ENCODE measurements around the gene SMIM29.
"Not testable (repeated sequence)": the region's sequence is repeated elsewhere in the genome, so short reads cannot be mapped to it uniquely, and the experiment has no call there.

SMIM29 gene

DNA sequence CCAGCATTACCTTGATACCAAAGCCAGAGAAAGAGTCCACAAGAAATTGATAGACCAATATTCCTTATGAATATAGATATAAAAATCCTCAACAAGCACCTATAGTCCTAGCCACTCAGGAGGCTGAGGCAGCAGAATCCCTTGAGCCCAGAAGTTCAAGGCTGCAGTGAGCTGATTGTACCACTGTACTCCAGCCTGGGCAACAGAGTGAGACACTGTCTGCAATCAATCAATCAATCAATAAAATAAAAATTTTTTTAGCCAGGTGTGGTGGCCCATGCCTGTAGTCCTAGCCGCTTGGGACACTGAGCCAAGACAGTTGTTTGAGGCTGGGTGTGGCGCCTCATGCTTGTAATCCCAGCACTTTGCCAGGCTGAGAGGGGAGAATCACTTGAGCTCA lies 18.9 kb upstream of the SMIM29 start:
- no peak for DNase-seq

DNA sequence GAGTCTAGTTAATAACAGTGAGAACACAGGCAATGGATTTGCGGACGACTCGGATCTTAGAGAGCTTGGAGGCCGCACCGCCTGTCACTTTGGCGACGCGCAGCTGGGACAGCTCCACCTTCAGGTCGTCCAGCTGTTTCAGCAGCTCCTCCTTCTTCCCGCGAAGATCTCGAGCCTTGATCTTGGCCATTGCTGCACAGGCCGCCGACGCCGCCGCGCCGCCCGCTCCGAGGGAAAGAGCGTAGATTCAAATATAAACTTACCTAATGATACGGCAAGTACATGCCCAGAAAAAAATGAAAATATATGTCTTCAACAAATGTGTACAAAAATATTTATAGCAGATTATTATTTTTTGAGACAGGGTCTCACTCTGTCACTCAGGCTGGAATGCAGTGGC lies 14.7 kb upstream of the SMIM29 start:
- not testable (repeated sequence) for DNase-seq

DNA sequence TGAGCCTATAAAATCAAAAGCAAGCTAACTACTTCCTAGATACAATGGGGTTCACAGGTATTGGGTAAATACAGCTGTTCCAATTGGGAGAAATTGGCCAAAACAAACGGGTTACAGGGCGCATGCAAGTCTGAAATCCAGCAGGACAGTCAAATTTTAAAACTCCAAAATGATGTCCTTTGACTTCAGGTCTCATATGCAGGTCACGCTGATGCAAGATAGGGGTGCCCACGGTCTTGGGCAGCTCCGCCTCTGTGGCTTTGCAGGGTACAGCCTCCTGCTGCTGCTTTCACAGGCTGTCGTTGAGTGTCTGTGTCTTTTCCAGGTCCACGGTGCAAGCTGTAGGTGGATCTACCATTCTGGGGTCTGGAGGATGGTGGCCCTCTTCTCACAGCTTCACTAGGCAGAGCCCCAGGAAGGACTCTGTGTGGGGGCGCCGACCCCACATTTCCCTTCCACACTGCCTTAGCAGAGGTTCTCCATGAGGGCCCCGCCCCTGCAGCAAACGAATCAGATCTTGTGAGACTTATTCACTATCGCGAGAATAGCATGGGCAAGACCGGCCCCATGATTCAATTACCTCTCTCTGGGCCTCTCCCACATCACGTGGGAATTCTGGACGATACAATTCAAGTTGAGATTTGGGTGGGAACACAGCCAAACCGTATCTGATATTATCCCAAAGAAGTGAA lies 11.9 kb upstream of the SMIM29 start:
- DNase-seq: no peak

DNA sequence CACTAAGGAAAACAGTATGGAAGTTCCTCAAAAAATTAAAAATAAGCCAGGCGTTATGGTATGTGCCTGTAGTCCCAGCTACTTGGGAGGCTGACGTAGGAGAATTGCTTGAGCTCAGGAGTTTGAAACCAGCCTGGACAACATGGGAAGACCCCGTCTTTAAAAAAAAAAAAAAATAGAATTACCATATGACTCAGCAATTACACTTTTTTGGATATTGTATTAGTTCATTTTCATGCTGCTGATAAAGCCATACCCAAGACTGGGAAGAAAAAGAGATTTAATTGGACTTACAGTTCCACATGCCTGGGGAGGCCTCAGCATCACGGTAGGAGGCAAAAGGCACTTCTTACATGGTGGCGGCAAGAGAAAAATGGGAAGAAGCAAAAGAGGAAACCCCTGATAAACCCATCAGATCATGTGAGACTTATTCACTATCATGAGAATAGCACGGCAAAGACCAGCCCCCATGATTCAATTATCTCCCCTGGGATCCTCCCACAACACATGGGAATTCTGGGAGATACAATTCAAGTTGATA lies 10.8 kb upstream of the SMIM29 start:
- DNase-seq: no peak

DNA sequence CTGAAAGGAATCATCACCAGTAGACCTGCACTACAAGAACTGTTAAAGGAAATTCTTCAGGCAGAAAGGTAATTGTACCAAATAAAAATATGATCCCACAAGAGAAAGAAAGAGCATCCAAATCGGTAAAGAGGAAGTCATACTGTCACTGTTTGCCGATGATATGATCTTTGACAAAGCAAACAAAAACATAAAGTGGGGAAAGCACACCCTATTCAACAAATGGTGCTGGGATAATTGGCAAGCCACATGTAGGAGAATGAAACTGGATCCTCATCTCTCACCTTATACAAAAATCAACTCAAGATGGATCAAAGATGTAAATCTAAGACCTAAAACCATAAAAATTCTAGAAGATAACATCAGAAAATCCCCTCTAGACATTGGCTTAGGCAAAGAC lies 3.6 kb upstream of the SMIM29 start:
- DNase-seq: not testable (repeated sequence)

DNA sequence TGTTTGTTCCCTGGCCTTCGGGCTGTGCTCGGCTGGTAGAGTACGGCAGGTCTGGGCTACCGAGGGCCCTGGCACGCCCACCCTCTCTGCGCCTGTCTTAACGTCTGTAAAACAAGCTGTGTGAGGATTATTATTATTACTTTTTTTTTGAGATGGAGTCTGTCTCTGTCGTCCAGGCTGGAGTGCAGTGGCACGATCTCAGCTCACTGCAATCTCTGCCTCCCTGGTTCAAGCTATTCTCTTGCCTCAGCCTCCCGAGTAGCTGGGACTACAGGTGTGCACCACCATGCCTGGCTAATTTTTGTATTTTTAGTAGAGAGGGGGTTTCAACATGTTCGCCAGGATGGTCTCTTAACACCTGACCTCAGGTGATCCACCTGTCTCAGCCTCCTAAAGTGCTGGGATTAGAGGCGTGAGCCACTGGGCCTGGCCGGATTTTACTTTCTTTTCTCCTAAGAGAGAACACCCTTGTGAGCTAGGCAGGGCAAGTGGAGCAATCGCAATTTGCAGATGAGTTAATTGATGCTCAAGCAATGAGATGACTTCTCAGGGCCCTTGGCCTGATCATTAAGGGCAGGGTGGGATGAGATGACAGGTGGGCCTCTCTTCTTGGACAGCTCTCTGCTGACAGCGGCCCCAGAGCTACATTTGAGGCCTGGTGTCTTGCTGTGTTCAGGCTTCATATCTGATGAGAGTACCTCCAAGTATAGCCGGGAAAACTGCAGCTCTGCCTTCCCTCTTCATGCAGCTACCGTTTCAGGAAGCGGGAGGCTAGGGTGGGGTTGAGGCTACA lies 859 bp upstream of the SMIM29 start:
- no peak for DNase-seq

DNA sequence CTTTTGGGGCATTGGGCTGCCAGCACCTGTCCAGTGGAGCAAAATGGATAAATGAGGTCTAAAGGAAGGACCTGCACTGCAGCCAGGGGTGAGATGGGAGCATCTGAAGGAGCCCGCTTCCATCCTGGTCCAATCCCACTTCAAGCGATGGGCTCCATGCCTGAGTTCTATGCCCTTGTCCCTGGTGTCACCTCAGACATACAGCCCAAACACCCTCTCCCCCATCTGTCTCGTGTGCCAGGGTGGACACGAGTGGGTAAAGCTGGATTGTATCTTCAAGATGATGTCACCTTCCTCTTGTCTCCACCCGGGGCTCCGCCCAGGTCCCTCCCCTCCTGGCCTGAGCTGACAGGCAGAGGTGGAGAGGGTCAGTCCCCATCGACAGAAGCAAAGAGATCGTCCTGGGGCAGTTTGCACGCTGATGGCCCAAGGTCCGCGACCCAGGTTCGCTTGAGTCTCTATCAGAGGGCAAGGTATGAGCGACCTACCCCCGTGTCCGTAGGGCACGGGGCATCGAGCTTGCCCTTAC lies 544 bp downstream of the SMIM29 start:
- DNase-seq: no peak

DNA sequence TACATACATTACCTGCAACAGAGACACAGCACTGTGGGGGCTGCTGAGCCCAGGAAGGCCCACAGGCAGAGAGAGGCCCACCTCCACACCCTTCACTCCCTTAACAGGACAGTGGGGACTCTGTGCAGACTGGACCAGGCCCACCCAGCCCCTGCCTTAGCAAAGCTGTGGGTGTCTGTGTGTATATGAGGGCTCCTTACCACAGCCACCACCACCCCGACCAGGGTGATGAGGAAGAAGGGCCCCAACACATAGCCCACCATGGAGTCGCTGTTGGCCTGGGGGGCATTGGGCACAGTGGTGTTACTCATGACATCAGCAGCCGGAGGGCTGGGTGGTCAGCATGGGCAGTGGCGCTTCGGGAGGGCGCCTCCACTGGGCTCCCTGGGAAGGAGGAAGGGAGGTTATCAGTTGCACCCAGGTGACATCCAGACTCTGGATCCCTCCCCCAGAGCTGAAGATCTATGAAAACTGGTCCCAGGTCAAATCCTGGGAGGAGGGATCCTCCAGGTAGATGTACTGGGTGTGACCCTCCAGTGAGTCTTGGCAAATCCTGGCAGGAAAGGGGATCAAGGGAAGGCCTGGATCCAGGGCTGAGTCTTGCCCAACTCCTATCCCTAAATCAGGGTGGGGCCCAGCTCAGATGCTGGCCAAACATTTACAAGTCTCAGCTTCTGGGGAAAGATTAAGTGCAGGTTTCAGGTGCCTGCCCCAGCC lies 1.2 kb downstream of the SMIM29 start:
- no peak for DNase-seq

DNA sequence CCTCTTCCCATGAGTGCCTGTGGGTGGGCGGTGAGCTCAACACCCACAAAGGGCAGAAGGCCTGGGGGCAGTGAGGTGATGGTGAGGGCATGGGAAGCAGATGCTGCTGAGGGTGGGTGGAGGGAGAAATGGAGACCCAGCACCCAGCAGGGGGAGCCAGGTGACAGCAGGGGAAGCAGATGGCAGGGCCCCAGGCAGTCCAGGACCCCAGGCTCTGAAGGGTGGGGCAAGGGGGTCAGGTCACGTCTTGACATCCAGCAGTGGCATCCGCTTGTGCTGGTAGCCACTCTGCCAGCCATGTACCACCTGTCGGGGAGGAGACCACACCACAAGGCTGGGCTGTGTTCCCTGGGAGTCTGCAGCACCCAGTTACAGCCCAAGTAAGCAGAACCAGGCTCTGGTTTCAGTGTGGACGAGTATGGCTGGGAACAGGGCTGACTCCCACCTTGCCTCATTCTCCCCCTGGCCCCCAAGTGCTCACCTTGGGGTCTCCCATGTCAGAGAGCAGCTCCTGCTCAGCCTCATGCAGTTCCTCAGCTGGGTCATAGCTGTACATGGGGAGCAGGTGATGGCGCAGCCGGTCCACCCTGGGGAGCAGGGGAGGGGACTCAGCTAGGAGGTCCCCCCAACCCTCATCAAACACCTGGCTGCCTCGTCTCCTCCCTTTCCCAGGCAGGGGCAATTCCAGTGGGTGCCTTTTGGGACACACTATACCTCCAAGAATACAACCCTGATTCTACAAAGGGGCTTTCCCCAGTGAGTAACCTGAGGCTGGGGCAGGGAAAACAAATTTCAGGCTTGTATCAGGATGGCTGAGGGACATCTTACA lies 2.0 kb downstream of the SMIM29 start:
- peak; percentile 89 for DNase-seq

DNA sequence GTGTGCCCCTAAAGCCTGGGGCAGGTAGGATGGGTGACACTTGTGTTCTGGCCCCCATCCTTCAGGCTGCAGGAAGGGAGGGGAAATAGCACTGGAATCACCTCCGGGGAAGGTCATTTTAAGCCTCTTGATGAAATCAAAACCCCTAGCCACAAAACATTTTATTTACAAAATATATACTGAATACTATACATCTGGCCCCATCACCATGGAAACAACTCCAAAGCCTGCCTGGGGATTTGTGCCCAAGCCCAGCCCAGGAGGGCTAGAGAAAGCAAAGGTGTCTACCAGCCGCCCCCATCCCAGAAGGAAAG lies 2.6 kb downstream of the SMIM29 start:
- DNase-seq: no peak

DNA sequence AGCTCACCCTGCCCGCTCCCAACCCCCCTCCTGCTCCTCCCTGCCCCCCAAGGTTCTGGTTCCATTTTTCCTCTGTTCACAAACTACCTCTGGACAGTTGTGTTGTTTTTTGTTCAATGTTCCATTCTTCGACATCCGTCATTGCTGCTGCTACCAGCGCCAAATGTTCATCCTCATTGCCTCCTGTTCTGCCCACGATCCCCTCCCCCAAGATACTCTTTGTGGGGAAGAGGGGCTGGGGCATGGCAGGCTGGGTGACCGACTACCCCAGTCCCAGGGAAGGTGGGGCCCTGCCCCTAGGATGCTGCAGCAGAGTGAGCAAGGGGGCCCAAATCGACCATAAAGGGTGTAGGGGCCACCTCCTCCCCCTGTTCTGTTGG lies 3.1 kb downstream of the SMIM29 start:
- not testable (repeated sequence) for DNase-seq

DNA sequence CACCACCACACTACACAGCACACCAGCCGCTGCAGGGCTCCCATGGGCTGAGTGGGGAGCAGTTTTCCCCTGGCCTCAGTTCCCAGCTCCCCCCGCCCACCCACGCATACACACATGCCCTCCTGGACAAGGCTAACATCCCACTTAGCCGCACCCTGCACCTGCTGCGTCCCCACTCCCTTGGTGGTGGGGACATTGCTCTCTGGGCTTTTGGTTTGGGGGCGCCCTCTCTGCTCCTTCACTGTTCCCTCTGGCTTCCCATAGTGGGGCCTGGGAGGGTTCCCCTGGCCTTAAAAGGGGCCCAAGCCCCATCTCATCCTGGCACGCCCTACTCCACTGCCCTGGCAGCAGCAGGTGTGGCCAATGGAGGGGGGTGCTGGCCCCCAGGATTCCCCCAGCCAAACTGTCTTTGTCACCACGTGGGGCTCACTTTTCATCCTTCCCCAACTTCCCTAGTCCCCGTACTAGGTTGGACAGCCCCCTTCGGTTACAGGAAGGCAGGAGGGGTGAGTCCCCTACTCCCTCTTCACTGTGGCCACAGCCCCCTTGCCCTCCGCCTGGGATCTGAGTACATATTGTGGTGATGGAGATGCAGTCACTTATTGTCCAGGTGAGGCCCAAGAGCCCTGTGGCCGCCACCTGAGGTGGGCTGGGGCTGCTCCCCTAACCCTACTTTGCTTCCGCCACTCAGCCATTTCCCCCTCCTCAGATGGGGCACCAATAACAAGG lies 3.6 kb downstream of the SMIM29 start:
- DNase-seq: not testable (repeated sequence)

DNA sequence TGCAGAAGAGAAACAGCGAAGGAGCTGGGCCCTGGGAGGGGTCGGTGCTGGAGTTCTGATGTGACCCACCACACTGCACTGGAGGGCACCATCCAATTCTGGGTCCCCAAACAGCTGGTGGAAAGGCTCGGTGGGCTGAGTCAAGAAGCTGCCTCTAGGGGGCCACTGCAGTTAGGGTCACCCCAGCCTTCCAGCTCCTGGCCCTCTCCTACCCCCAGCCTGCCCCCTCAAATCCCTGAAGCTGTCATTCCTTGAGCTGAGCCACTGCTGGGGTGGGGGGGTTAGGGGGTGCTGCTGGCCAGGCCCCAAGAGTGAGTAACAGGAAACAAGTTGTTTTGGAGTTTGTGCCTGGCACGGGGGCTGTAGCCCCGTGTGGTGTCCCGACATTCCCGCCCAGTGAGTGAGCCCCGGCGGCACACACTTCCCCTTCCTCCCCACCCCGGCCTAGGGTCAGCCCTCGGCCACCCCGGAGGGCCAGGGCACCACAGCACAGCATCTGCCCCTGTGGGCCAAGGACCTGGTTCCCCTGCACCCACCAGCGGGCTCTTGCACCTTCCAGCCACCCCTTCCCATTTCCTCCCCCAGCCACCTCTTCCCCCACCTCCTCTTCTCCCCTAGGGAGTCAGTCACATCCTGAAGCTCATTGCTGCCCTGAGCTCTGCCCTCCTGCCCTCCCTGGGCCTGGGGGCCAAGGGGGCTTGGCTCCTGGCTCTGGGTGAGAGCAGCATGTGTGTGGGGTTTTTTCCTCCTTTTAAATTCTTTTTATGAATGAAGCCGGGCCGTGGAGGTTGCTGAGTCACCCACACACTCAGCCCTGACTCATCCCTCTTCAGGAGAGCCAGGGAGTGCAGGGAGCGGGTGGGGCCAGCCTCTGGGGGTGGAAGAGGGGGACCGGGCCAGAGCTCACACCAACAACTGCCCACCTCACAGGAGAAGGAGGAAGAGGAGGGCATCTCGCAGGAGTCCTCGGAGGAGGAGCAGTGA lies 4.6 kb downstream of the SMIM29 start:
- DNase-seq: peak; percentile 28

DNA sequence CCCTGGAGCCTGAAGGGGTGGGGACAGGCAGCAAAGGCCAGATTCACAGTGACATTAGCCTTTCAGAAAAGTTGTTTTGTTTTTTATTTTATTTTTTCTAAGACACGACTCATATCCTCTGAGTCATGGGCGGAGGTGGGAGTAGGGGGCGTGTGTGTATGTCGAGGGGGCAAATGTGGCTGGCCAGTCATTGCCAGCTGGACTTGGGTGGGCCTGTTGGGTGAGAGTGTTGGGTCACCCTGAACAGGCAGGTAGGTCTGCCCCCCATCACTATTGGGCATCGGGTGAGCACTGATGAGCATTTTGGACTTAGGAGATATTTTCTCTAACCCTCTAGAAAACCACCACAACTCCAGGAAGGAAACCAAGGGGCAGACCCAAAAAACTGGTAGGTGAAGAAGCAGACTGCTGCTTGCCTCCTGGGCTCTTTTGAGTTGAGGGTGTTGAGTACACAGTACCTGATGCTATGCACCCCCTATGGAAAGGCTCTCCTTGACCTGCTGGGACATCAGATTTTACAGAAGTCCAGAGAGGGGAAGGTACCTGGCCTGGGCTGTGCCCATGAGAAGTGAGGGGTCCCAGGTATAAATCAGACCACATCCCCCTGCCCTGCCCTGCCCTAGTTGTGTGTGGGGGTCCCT lies 5.6 kb downstream of the SMIM29 start:
- DNase-seq: no peak

DNA sequence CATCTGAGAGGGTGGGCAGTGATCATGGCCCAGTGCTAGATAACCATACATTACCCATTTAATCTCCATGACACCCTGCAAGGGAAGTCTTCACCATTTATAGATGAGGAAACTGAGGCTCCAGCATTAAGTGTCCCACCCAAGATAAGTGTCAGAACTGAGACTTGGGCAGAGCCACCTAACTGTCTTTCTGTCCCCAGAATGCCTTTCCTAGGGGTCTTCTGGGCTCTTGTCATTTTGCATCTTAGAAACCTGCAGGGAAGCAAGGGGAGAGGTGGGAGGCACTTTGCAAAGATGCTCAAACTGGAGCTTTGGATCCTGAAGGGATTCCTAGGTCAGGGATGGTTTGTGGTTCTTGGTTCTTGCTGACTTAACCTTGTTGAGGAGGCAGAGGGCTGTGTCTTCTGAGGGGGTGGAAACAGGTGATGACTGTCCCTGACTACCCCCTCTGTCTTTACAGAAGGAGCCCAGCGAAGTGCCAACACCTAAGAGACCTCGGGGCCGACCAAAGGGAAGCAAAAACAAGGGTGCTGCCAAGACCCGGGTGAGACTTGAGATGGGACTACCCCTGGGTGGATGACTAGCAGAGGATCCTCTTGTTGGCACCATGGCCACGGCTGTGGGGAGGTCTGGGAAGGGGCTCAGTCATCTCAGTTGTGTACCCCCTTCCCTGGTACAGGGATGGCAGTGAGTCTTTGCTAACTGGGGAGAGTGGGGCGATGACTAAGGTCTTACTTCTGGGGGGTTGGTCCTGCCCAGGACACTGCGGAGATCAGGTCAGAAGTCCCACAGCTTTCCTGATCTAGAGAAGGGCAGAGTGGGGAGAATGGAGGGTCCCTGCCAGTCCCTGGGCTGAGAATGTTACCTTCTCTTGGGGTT lies 6.3 kb downstream of the SMIM29 start:
- no peak for DNase-seq

DNA sequence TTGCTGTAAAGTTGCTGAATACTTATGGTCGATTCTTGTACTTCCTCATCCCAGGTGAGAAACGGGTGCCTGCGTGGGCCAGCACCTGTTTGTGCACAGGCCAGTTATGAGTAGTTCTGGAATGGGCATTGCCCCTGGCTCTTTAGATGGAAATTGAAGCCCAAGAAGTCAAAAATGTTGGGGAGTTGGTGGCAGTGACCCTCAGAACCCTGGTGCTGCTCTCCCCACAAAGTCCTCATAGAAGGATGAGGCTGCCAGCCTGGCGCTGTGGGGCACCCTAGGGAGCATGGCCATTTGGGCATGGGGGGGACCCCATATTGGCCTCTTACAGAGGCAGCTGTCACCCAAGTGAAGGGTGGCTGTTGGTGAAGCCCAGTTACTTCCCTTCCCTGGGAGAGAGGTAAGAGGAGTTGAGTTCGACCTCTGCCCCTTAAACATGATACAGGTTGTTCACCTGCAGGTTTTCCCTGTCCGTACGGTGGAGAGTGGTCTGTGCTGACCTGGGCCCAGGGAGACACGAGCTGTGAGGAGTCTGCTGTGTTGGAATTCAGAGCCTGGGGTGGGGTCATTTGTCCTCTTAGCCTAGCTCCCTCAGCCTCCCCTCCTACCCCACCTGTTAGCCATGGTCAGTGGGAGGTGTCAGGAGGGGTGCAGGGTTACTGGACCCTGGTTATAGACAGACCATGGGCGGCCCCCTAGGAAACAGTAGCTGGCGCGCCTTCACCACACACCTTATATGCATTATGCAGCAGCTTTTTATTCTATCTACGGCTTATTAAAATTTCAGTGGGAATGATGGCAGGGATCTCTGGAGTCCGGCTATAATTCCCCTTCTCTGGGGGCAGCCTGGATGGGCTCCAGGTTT lies 7.2 kb downstream of the SMIM29 start:
- DNase-seq: no peak

DNA sequence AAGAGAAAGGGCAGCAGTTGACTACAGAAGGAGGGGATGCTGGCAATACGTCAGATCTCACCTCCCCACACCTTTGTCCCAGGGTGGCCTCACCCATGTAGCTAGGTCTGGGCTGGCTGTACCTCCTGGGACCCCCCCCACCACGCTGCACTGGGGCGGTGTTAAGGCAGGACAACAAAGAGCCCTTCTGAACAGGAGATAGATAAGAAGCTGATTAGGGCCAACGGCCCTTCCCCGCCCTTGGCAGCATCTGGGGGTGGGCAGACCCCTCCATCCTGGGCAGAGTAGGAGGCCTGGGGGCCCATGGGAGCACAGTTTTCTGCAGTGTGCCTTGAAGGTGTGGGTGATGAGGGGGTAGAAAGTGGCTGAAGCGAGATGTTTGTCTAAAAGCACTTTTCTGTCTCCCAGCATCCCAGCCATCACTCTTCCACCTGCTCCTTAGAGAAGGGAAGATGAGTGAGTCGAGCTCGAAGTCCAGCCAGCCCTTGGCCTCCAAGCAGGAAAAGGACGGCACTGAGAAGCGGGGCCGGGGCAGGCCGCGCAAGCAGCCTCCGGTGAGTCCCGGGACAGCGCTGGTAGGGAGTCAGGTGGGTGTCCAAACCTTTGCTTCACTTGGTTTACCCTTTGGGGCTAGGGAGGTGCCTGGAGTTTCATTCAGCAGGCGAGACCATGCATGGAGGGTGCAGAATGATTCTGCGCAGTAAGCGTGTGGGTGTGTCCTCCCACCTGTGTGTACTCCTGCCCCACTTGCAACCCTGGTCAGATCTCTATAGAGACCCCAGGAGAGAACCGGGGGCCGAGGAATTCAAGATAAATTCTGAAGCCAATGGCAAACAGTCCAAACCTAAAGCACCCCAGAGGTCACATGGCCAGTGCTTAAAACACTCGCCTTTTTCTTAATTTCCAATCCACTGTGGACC lies 8.2 kb downstream of the SMIM29 start:
- DNase-seq: no peak
